CD1c-positive myeloid dendritic cell (primary cell): ENCODE measurements around the gene VPS37D.
"Not testable (repeated sequence)": the region's sequence is repeated elsewhere in the genome, so short reads cannot be mapped to it uniquely, and the experiment has no call there.

Experiments used
- DNase-seq: peaks from one replicate; pipeline ENCODE4 v3.0.0-alpha.2; 2016; ENCODE audit errors: extremely low spot score

VPS37D gene, protein sequence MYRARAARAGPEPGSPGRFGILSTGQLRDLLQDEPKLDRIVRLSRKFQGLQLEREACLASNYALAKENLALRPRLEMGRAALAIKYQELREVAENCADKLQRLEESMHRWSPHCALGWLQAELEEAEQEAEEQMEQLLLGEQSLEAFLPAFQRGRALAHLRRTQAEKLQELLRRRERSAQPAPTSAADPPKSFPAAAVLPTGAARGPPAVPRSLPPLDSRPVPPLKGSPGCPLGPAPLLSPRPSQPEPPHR

DNA sequence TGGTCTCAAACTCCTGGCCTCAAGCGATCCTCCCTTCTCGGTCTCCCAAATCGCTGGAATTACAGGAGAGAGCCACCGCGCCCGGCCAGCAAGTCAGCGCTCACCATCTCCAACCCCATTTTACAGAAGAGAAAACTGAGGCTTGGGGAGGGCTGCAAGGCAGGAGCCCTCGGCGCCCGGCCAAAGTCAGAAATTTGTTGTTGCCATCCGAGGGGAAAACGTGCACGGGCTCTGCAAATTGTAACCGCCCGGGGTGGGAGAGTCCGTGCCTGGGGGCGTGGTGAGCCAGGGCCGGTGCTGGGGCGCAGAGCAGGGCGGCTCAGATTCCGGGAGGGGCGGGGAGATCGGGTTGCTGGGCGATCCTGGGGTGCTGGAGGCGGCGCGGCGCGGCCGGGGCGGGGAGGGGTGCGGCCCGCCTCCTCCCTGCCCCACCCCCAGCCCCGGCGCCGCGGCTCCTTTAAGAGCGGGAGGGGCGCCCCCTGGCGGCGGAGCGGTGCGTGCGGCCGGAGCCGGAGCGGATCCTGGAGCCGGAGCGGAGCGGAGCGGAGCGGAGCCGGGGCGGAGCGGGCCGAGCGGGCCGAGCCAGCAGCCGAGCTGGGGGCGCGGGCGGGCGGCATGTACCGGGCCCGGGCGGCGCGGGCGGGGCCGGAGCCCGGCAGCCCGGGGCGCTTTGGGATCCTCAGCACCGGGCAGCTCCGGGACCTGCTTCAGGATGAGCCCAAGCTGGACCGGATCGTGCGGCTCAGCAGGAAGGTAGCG lies at the start of gene VPS37D:
Gene VPS37D, plus strand, starts transcription at position 488 of the 759 bp plus-strand sequence. Its CDS starts 128 bp downstream, at position 616.
- peak; percentile 95 for DNase-seq

DNA sequence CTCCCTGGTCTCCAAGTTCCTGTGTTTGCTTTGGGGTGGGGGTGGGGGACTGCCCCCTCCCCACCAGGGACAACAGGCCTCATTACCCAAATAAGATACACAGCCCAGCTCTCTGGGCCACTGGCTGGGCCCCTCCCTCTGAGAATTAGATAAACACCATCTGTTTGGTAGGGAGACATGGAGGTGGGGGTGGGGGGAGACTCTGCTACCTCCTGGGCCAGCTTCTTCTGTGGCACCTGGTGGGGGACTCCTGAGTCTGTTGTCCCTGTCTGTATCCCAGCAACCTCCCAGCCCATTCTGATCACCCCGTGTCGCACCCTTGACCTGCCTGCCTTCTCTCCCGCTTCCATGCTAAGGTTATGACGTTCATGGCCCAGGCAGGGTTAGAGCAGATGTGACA lies 49.1 kb upstream of the VPS37D start:
- no peak for DNase-seq

DNA sequence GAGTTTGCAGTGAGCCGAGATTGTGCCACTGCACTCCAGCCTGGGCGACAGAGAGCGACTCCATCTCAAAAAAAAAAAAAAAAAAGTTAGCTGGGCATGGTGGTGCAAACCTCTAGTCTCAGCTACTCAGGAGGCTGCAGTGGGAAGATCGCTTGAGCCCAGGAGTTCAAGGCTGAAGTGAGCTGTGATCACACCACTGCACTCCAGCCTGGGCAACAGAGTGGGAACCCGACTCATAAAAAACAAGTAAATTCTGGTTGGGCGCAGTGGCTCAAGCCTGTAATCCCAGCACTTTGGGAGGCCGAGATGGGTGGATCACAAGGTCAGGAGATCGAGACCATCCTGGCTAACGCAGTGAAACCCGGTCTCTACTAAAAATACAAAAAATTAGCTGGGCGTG lies 48.2 kb upstream of the VPS37D start:
- DNase-seq = not testable (repeated sequence)

DNA sequence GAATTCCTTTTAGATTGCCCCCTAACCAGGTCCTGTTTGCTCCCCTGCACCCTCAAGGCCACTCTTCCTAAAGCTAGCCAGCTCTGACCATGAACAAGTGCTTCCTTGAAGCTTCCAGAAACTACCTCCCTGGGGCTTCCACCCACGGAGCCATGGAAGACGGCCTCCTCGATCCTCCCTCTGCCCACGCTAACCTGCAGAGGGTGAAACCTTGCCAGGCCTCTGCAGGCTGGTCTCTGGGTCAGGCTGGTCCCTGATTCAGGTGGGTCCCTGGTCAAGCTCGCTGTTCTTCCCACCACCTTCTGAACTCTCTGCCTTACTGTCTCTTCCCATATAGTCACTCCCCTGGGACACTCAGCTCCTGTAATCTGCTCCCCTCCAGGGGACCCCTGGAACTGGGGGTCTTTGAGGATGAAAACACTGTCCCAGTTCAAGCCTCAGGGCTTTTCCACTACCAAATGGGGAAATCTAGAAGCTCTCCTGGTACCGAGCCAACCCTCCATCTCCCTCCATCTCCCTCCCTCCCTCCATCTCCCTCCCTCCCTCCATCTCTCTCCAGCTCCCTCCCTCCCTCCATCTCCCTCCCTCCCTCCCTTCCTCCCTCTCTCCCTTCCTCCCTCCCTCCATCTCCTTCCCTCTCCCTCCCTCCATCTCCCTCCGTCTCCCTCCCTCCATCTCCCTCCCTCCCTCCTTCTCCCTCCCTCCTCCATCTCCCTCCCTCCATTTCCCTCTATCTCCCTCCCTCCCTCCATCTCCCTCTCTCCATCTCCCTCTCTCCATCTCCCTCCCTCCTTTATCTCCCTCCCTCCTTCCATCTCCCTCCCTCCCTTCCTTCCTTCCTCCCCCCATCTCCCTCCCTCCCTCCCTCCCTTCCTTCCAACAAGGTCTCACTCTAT lies 46.2 kb upstream of the VPS37D start:
- DNase-seq = no peak

DNA sequence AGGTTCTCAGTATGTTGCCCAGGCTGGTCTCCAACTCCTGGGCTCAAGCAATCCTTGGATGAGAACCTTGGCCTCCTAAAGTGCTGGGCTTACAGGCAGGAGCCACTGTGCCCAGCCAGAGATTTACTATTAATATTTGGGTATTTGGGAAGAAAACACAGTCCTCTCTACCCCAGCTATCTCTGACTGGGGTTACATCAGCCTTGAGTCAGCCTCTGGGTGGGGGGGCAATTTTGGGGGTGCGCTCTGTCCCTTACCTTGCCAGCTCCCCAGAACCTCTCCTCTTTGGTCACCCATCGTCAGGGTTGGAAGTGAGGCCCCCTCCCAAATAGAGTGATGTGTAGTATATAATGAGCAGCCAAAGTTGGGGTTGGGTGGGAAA lies 45.1 kb upstream of the VPS37D start:
- no peak for DNase-seq

DNA sequence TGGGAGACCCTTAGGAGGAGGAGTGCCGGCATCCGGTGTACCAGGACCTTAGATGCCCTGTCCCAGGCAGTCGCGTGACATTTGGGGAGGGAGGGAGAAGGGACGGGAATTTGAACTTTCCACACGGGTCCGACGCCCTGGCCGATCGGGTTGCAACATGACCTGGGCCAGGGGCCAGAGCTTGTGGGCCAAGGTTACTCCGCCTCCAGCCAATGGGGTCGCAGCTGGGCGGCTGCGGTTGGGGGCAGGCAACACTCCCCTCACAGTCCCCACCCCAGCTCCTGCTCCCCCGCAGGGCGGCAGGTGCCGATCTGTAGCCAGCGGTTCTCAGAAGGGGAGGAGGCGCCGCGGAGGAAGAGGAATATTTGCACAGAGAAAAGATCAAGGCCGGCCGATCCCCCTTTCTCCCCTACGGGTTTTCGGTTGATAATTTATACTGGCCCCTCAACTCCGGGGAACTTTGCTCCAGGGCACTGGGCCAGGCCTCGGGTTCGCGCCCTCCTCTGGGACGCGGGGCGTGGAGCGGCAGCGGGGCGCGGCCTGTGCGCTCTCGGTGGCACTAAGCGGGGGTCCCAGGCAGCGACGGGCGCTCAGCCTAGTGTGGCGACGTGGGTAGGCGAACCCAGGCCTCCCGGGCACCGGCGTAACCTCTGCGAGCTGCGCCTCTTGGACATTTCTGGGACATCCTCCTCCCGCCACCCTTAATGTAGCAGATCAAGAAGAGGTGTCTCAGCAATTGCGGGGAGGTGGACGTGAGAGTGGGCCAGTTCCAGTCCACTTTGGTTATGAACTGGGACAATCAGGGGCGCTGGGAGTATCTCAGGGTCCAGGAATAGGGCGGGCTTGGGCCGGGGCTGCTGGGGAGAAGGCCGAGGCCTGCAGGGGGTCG lies 44.5 kb upstream of the VPS37D start:
- no peak for DNase-seq

DNA sequence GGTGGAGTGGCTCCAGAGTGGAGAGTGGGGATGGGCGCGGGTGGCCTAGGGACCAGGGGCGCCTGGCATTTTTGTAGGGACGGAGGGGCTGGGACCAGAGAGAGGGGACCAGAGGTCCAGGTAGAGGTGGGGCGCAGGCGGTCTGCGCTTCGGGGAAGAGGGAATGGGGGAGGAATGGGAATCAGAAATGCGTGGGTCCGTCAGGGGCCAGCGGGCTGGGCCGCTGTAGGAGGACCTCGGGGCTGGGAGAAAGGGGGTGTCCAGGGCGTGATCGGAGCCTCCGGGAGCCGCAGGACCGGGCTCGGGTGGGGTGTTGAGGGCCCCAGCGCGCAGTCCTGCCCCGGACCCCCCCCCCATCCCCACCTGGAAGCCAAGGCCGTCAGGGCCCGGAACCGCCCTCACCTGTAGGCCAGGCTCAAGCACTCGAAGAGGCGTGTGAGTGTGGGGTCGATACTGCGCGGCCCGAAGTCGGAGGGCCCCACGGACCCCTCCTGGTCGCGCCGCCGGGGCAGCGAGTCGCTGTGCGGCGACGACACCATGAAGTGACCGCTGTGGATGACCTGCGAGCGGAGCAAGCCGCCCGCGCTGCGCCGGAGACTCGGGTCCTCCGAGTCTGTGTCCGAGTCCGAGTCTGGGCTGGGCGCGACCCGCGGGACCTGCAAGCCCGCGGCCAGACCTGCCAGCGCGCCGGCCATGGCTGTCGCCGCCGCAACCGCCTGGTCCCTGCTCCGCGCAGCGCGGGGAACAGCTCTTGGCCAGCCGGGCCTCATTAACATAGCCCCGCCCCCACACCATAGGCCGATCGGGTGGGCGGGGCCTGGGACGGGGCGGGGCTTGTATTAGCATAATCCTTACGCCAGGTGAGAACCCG lies 43.6 kb upstream of the VPS37D start, which contains the start of gene MLXIPL:
Gene MLXIPL, minus strand, starts transcription at position 725 of the 871 bp plus-strand sequence. Its CDS starts 30 bp downstream, at position 695.
- peak; percentile 76 for DNase-seq

DNA sequence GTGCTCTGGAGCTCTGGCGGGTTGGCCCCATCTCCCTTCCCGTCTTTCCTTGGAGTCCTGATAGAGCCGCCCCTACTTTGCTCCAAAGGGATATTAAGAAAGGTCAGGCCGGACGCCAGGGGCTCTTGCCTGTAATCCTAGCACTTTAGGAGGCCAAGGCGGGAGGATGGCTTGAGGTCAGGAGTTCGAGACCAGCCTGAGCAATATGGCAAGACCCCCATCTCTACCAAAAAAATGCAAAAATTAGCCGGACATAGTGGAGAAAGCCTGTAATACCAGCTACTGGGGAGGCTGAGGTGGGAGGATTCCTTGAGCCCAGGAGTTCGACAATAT lies 43.0 kb upstream of the VPS37D start:
- DNase-seq = no peak

DNA sequence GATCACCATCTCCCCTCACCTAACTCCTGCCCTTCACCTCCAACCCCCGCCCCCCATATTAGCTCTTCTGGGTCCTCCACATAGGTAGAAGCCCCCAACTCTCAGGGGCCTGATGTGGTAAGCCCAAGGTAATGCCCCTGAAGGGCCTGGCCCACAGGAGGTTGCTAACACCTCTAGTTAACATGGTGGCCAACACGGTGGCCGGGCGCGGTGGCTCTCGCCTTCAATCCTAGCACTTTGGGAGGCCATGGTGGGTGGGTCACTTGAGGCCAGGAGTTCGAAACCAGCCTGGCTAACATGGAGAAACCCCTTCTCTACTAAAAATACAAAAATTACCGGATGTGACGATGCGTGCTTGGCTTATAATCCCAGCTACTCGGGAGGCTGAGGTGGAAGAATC lies 42.4 kb upstream of the VPS37D start:
- no peak for DNase-seq

DNA sequence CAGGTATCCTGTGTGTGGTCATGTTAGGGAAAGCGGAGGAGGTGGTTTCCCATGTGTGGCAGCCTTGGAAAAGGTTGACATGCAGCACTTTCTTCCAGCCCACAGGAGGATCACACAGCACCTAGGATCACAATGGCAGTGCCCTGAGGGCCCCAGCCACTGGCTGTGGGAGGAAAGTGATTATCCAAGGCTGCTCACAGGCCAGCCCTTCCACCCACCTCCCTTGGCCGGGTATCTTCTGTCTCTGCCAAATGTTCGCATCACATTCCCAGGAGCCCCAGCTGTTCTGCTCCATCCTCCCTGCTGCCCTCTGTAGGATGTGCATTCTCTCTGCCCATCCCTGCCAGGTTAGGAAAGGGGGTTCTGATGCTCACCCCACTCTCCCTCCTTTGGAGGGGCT lies 40.8 kb upstream of the VPS37D start:
- no peak for DNase-seq

DNA sequence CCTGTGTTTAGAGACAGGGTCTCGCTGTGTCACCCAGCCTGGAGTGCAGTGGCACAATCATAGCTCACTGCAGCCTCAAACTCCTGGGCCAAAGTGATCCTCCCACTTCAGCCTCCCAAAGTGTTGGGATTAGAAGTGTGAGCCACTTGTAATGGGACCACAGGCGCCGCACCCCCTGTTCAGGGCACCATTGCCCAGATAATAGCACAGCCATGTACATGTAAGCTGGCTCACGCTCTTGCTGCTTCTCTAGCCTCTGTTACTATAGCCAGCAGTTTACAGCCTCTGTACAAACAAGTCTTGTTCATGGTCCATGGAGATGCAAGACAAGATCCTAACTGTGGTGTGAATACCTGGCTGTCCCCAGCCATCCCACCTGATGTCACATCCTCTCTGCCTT lies 39.1 kb upstream of the VPS37D start:
- DNase-seq = no peak

DNA sequence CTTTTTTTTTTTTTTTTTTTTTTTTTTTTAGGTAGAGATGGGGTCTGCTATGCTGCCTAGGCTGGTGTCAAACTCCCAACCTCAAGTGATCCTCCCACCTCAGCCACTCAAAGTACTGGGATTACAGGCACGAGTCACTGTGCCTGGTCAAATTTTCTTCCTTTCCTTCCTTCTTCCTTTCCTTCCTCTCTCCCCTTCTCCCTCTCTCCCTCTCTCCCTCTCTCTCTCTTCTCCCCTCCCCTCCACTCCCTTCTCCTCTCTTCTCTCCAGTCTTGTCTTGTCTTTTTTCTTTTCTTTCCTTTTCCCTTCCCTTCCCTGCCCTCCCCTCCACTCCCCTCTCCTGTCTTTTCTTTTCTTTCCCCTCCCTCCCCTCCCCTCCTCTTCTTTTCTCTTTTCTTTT lies 36.1 kb upstream of the VPS37D start:
- no peak for DNase-seq

DNA sequence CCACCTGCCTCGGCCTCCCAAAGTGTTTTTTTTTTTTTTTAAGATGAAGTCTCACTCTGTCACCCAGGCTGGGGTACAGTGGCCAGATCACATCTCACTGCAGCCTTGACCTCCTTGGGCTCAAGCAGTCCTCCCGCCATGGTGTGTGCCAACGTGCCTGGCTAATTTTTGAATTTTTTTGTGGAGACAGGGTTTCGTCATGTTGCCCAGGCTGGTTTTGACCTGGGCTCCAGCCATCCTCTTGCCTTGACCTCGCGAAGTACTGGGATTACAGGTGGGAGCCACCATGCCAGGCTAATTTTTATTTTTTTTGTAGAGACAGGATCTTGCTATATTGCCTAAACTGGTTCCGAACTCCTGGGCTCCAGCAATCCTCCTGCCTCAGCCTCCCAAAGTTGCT lies 34.3 kb upstream of the VPS37D start:
- DNase-seq = no peak

DNA sequence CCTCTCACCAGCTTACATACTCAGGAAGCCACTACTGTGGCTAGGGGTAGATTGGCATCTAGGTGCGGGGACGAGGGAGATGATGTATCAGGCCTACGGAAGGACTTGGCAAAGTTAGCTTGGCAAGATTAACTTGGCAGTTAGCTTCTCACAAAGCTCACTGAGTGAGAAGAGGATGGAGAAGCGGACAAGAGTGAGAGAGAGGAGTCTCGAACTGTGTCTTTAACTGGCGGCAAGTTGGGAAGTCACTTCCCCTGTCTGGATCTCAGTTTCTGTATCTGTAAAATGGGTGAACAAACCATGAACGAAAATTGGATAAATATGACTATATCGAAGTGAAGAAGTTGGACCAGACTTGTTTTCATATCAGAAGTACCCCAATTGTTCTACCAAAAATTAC lies 33.8 kb upstream of the VPS37D start:
- no peak for DNase-seq

DNA sequence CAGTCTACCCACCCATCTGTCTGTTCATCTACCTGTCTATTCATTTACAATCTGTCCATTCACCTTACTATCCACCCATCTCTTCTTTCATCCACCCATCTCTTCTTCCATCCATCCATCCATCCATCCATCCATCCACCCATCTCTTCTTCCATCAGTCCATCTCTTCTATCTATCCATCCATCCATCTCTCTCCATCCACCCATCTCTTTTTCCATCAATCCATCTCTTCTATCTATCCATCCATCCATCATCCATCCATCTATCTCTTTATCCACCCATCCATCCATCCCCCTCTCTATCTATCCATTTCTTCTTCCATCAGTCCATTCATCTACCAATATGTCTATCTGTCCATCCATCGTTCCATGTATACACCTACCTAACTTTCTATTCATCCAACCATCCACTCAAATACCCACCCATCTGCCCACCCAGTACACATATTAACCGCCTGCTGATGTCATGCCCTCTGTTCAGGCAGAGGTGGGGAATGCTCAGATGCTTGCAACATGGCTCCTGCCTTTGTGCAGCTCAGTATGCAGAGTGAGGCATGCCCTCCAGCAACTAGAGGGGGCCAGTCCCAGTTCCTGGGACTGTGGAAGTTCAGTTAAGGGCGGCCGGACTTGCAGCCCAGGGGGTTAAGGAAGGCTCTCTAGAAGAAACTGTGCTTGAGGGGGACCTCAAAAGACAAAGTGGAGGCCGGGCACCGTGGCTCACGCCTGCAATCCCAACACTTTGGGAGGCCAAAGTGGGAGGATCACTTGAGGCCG lies 32.0 kb upstream of the VPS37D start:
- DNase-seq = no peak

DNA sequence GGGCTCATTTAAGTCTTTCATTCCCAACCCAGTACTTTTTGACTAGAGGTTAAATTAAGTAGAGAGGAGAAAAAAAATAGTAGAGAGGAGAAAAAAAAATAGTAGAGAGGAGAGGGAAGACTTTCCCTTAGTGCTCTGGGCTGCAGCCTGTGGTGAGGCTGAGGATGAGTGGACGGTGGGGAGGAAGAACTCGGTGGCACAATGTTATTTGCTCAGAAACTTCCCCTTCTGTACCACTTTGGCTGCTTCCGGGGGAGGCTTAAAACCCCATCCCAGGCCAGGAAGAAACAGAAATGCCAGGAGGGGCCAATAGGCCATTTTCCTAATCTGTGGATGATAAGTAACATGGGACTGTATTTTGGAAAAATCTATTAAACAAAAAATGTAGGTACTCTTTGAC lies 28.7 kb upstream of the VPS37D start:
- no peak for DNase-seq

DNA sequence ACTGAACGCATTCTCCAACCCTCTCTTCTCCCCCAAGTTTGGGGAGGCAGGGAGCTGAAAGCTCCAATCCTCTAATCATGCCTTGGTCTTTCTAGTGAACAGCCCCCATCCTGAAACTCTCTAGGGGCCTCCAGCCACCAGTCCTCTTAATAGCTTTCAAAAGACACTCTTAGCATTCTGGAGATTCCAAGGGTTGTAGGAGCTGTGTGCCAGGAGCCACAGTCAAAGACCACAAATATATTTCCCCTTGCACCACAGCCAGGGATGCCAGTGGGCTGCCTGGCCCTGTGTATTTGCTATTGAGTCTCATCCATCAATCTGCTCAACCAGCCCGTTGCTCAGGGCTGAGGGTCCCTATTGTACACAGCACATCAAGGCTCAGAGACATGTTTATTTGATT lies 24.8 kb upstream of the VPS37D start:
- no peak for DNase-seq

DNA sequence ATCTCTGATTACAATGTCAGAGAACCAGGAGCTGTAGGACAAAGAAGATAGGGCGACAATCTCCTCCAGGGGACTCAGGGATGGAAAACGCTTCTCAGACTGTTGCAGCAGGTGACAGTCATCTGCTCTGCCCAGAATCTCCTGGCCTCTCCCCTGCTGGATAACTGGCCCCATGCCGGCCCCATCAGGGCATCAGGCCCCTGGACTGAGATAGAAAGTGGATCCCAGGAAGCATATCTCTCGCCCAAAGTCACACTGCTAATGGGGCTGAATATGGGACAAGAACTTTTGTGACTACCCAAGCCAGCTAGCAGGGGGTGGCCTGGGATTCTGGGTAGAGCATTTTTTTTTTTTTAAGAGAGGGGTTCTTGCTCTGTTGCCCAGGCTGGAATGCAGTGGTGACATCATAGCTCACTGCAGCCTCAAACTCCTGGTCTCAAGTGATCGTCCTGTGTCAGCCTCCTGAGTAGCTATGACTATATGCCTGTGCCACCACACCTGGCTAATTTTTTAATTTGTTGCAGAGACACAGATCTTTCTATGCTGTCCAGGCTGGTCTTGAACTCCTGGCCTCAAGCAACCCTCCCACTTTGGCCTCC lies 22.8 kb upstream of the VPS37D start:
- no peak for DNase-seq

DNA sequence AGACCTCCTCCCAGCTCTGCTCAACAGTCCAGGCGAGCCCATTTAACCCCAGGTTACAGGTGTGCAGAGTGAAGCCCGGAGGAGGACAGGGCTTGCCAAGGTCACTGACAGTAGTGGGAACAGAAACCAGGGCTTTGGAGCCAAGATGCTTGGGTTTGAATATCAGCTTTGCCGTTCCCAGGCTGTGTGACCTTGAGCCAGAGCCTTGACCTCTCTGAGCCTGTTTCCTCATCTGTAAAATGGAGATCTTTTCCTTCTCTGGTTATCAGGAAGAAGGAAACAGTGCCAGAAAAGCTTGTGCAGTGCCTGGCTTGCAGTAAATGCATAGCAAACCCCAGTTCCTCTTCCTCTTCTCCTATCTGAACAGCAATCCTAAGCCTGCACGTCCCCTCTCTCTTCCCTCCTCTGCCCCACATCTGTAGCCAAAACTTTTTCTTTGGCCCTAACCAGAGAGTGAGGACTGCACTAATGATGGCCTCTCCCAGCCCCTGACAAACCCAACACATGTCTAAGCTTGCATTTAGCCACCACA lies 21.9 kb upstream of the VPS37D start:
- DNase-seq = peak; percentile 43
